Measurements from ENCODE around the gene ABCA13.
"Not testable (repeated sequence)": the region's sequence is repeated elsewhere in the genome, so short reads cannot be mapped to it uniquely, and the experiment has no call there.

DNA sequence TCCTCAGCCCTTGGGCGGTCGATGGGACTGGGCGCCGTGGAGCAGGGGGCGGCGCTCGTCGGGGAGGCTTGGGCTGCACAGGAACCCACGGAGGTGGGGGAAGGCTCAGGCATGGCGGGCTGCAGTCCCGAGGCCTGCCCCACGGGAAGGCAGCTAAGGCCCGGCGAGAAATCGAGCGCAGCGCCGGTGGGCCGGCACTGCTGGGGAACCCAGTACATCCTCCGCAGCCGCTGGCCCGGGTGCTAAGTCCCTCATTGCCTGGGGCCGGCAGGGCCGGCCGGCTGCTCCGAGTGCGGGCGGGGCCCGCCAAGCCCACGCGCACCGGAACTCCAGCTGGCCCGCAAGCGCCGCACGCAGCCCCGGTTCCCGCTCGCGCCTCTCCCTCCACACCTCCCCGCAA is 31.7 kb downstream of the ABCA13 start:
- TF ChIP-seq, protein P1, sequence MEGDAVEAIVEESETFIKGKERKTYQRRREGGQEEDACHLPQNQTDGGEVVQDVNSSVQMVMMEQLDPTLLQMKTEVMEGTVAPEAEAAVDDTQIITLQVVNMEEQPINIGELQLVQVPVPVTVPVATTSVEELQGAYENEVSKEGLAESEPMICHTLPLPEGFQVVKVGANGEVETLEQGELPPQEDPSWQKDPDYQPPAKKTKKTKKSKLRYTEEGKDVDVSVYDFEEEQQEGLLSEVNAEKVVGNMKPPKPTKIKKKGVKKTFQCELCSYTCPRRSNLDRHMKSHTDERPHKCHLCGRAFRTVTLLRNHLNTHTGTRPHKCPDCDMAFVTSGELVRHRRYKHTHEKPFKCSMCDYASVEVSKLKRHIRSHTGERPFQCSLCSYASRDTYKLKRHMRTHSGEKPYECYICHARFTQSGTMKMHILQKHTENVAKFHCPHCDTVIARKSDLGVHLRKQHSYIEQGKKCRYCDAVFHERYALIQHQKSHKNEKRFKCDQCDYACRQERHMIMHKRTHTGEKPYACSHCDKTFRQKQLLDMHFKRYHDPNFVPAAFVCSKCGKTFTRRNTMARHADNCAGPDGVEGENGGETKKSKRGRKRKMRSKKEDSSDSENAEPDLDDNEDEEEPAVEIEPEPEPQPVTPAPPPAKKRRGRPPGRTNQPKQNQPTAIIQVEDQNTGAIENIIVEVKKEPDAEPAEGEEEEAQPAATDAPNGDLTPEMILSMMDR (conservative IDR thresholded peaks at IDR 0.05) = not testable (repeated sequence)
- TF ChIP-seq ZFX (IDR thresholded peaks at IDR 0.05) = not testable (repeated sequence)
